ENCODE measurements around the gene EXD3.

EXD3 gene

DNA sequence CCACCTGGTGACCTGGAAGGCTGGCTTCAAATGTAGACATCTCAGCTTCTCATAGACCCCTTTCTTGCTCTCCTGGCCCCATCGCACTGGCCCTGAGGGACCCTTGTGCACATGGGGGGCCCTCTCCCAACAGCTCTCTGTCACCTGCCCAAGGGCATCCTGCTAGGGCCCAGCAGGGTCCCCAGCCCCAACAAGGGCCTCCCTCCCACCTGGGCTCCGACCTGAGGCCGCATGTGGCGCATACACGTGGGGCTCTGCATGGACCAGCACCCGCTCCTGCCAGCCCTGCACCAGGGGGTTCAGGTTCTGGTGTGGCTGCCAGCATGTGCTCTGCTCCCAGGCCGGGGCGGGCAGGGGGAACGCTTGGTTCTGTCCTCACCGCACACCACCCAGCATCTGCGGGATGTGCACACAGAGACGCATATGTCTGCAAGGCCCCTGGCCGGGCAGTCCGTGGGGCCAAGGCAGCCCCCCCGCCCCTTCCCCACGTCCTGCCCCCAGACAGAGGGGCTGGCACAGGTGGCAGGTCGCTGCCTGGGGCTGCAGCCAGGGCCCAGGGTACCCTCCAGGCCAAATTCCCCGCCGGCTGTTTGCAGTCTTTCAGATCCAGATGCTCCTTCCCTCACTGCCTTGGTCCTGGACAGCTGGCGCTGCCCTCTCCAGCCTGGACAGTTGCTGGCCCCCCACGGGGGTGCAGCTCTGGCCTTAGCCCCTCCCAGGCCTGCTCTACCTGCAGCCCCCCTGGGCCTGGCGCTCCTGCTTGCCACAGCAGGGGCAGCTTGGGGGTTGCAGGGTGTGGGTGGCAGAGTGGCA is 103.0 kb downstream of the EXD3 start:
- Mint-ChIP-seq H3K27ac (no peak overlapping the region), H3K27me3 (no peaks in the 10 kb centered on the region), H3K4me3 (no peak overlapping the region), H3K4me1 (ENCODE audit: low read depth) (peaks cover 4% of the 10 kb centered on the region), H3K9me3 (no peaks in the 10 kb centered on the region), H3K36me3 (ENCODE audit: low read depth) (no peaks in the 10 kb centered on the region)

DNA sequence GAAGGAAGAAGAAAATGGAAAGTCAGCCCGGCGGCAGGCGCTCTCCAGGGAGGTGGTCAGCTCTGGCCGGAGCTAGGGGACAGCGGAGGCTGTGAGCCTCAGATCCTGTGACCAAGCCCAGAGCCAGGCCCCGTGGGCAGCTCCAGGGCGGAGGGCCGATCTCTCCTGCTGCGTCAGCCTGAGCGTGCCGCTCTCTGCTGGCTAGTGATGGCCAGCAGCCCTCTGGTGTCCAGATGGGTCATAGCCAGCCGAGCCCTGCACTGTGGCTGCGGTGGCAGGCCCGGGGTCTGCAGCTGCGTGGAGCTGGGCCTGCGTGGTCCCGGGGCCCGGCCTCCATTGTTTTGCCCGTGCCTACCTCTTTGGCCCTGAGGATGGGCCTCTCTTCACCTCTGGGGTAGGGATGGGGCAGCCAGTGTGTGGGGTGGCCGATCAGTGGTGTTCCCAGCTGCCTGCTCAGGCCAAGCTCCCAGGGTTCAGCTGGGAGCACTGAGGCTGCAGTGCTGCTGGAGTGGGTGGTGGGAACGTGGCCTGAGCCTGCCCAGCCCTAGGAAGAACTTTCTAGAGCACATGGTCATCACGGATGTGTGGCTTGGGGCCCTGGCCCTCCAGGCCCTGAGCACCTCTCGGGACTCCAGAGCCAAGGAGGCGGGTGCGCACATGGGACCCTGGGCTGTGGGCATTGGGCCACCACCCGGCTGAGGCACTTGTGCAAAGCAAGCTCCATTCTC is 103.8 kb downstream of the EXD3 start:
- Mint-ChIP-seq H3K4me3 (no peak overlapping the region), H3K27me3 (no peaks in the 10 kb centered on the region), H3K9me3 (no peaks in the 10 kb centered on the region), H3K4me1 (ENCODE audit: low read depth) (peaks cover 4% of the 10 kb centered on the region), H3K27ac (no peak overlapping the region), H3K36me3 (ENCODE audit: low read depth) (no peaks in the 10 kb centered on the region)

DNA sequence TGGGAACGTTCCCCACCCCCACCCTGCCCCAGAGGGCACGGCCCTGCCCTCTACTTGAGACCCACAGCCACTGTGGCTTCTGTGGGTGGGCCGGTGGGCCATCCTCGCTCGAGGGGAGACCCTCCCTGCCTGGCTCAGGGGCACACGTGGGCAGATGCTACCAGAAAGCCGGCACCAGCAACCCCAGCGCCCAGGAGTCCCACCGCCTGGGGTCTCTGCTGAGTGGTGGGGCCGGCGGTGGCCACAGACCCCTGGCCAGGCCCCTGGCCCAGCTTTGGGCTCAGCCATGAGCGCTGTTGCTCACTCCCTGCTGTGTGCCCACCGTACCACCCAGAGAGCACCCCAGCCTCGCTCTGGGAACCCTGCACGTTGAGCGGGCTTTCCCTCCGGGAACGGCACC is 104.4 kb downstream of the EXD3 start:
- Mint-ChIP-seq H3K27ac (no peak overlapping the region), H3K4me3 (no peak overlapping the region), H3K9me3 (no peaks in the 10 kb centered on the region), H3K27me3 (no peaks in the 10 kb centered on the region), H3K4me1 (ENCODE audit: low read depth) (peaks cover 4% of the 10 kb centered on the region), H3K36me3 (ENCODE audit: low read depth) (no peaks in the 10 kb centered on the region)

DNA sequence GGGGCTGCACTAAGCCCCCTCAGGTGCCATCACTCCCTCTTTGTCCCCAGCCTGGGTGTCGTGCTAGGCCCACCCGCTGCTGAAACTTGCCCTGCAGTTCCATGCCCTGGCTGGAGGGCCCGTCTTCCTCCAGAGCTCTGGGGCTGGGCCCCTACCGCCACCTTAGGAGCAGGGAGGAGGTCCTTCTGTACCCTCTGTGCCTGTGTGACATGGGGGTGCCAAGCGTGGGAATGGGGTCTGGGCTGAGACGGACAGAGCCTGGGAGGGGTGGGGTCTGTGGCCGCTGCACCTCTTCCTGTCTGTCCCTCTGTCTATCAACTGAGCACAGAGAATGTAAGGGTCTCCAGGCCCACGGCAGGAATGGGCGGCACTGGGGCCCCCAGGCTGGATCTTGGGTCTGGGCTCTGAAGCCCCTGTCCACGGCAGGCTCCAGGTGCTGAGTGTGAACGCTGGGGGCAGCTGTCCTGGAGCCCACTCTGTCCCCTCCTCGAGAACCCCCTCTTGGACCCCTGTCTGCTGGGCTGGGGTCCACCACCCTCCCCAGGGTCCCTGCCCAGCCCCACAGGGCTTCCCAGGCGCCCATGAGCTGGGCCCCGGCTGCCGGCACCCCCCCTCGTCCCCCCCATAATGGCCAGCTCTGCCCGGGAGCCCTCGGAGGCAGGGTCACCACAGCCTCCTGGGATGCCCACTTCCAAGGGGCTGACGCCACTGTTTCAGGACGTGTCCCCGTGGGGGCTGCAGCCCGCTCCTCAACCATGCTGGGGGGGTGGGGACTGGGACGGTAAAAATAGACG is 105.0 kb downstream of the EXD3 start:
- H3K4me1 Mint-ChIP-seq (ENCODE audit: low read depth), result peaks cover 4% of the 10 kb centered on the region
- H3K36me3 Mint-ChIP-seq (ENCODE audit: low read depth), result no peaks in the 10 kb centered on the region
- H3K27me3 Mint-ChIP-seq, result no peaks in the 10 kb centered on the region
- H3K27ac Mint-ChIP-seq, result no peak overlapping the region
- no peak overlapping the region for H3K4me3 Mint-ChIP-seq
- no peaks in the 10 kb centered on the region for H3K9me3 Mint-ChIP-seq

- H3K4me1 Mint-ChIP-seq (ENCODE audit: low read depth), result peaks cover 4% of the 10 kb centered on the region
- H3K27me3 Mint-ChIP-seq, result no peaks in the 10 kb centered on the region
- H3K36me3 Mint-ChIP-seq (ENCODE audit: low read depth), result no peaks in the 10 kb centered on the region
- no peak overlapping the region for H3K4me3 Mint-ChIP-seq
- no peak overlapping the region for H3K27ac Mint-ChIP-seq
- no peaks in the 10 kb centered on the region for H3K9me3 Mint-ChIP-seq
Measured at GRCh38 chr9:137317021-137317717, 105.8 kb downstream of the EXD3 start.

DNA sequence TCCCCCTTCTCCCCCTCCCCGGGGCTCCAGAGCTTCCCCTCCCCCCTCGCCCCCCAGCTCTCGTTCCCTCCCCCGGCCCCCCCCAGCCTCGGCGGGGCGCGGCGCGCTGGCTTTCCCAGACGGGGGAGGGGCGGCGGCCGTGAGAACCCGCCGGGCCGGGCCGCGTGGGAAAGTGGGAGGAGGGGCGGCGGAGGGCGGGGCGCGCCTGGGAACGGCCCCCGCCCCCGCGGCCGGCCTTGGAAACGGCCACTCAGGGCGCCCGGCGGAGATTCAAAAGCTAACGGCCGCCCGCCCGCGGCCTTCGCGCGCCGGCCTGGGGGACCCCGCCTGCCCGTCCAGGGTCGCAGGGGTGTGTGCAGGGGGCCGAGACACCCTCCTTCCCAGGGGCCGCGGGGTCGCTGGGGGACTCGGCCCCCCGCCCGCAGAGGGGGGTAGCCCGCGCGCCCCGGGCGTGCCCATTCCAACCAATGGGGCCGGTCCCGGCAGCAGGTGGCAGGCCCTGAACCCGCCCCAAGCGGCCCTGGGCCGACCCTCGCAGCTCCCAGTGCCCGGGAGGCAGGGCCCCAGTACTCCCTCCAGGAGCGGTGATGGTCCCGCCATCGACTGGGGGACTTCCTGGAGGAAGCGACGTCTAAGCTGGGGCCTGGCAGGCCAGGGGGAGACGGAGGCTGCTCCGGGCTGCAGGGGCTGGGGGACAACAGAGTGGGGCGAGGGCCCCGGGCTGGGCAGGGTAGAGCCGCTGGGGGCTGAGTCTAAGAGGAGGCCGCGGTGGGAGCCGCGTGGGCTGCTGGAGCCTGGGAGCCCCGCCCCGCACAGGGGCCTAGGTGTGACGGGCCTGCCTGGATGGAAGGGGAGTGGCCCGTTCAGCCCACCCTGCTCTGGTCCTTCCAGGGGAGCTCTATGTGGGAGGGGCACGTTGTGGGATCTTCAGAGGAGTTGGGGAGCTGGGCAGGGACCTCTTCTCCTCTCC is 106.7 kb downstream of the EXD3 start:
- no peaks in the 10 kb centered on the region for H3K9me3 Mint-ChIP-seq
- H3K36me3 Mint-ChIP-seq (ENCODE audit: low read depth), result no peaks in the 10 kb centered on the region
- H3K4me1 Mint-ChIP-seq (ENCODE audit: low read depth), result peaks cover 4% of the 10 kb centered on the region
- H3K27ac Mint-ChIP-seq, result no peak overlapping the region
- no peak overlapping the region for H3K4me3 Mint-ChIP-seq
- H3K27me3 Mint-ChIP-seq, result no peaks in the 10 kb centered on the region

GRCh38 chr9:137315581-137316011 is 107.4 kb downstream of the EXD3 start:
- H3K9me3 Mint-ChIP-seq, result no peaks in the 10 kb centered on the region
- H3K36me3 Mint-ChIP-seq (ENCODE audit: low read depth), result no peaks in the 10 kb centered on the region
- H3K27ac Mint-ChIP-seq, result no peak overlapping the region
- no peaks in the 10 kb centered on the region for H3K27me3 Mint-ChIP-seq
- peaks cover 2% of the 10 kb centered on the region for H3K4me1 Mint-ChIP-seq (ENCODE audit: low read depth)
- H3K4me3 Mint-ChIP-seq, result no peak overlapping the region

DNA sequence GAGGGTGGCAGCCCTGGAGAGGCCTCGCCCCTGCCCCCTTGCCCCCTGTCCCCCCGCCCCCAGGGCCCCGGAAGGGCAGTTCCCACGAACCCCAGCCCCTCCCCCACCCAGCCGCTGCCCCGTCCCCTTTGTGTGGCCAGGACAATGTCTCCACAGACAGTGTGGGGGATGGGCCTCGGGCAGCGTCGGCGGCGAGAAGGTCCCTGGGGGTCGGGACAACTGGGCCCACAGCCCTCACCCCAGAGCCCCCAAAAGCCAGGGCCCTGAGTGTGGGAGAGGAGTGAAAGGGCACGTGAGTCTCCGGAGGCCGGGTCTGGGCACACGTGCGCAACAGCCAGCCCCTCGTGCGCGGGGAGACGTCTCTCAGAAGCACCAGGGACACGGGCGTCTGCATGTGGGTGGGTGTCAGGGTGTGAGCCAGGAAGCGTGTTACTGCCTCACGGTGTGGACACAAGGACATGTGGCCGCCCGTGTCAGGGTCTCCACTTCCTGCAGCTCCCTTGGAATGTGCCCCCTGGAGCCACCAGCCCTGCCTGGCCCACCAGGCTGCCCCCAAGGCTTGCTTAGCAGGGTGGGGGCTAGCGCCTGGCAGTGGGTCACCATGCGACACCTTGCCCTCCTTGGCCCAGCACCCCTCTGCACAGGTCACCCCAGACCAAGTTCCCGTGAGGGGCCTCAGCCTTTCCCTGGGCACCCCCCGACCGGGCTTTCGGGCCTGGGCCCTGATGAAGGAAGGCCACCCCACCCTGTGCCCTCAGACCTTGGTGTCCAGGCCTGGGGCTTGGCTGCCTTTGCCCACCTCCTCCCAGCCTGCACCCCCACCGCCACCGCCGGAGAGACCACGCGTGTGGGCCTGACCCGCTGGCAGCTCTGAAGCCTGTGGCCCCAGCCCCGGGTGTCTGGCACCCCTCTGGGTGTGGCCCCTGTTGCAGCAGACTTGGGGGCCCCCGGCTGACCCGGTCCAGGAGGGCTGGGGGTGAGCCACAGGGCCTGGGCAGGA is 108.1 kb downstream of the EXD3 start:
- Mint-ChIP-seq H3K4me1 (ENCODE audit: low read depth) (no peaks in the 10 kb centered on the region), H3K27ac (no peak overlapping the region), H3K9me3 (no peaks in the 10 kb centered on the region), H3K4me3 (no peak overlapping the region), H3K36me3 (ENCODE audit: low read depth) (no peaks in the 10 kb centered on the region), H3K27me3 (no peaks in the 10 kb centered on the region)

DNA sequence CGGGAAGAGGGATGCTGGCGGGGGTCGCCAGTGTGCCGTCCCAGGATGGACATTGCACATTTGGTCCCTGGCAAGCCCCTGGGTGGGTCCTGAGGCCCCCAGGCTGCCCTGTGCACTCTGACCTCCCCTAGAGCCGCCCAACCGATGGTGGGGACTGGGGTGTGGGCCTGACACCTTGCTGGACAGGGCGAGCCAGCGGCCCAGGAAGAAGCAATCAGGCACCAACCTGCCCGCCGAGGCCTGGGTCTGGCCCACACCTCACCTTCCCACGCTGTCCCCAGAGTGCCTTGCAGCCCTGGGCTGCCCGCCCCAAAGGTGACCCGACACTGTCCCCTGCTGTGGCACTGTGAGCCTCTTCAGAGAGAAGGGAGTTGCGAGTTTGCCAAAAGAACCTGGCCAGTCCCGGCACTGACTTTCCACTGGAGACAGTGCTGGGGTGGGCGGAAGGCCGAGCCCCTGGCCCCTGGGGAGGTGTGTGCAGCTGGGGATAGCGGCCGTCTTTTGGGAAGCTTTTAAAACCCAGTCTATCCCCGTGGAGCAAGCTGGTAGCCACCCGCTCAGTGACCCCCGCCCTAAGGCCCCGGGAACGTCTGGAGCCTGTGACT is 108.9 kb downstream of the EXD3 start:
- H3K27ac Mint-ChIP-seq, result no peak overlapping the region
- H3K4me1 Mint-ChIP-seq (ENCODE audit: low read depth), result no peaks in the 10 kb centered on the region
- no peaks in the 10 kb centered on the region for H3K27me3 Mint-ChIP-seq
- no peak overlapping the region for H3K4me3 Mint-ChIP-seq
- H3K36me3 Mint-ChIP-seq (ENCODE audit: low read depth), result no peaks in the 10 kb centered on the region
- no peaks in the 10 kb centered on the region for H3K9me3 Mint-ChIP-seq

DNA sequence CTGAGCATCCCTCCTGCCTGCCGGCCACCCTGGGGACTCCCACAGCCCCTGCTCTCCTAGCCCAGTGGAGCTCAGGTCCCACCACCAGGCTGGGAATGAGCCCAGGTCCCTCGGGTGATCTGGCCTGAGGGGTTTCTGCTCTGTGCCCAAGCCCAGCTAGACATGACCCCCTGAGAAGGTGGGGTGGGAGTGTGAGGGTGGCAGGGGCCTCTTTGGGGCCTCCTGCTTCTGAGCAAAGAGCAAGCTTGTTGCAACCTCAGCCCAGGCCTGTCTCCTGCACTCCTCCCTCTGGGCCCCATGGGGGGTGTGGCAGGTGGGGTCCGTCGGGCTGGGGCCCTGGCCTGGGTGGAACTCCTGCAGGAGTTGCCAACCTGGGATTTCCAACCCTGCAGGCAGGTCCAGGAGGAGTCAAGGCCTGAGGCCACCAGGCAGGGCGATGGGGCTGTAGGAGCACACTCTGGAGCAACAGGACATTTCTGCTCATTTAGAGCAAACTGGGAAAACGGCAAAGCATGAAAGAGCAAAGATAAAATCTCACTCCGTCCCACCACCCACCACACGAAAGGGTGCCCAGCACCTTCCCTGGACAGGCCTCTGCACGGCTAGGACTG is 109.5 kb downstream of the EXD3 start:
- Mint-ChIP-seq H3K27ac (no peak overlapping the region), H3K4me1 (ENCODE audit: low read depth) (no peaks in the 10 kb centered on the region), H3K27me3 (no peaks in the 10 kb centered on the region), H3K36me3 (ENCODE audit: low read depth) (no peaks in the 10 kb centered on the region), H3K9me3 (no peaks in the 10 kb centered on the region), H3K4me3 (no peak overlapping the region)

DNA sequence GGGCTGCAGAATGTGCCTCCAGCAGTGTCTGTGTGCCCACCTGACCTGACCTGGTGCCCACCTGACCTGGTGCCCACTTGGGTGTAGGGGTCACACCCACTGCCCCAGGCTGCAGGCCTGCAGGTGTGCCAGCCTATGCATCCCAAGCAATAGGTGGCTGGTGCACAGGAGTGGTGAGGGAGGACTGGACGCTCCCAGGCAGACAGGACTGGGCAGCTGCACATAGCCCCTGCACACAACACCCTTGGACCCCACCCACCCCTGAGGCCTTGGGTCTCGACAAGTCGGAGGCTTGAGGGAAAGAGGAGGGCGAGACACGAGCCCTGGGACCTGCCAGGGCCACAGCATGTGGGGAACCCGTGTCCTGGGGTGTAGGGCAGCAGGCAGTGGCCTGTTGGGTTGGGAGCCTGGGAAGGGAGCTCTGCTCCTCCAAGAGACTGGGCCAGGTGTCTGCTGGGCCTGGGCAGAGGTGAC is 110.1 kb downstream of the EXD3 start:
- Mint-ChIP-seq H3K27ac (no peak overlapping the region), H3K27me3 (no peaks in the 10 kb centered on the region), H3K36me3 (ENCODE audit: low read depth) (no peaks in the 10 kb centered on the region), H3K9me3 (no peaks in the 10 kb centered on the region), H3K4me1 (ENCODE audit: low read depth) (no peaks in the 10 kb centered on the region), H3K4me3 (no peak overlapping the region)
